ENCODE measurements around the gene USP44. TPM values are rescaled to one million over a fixed set of nuclear protein-coding genes. Genes with fewer than 3 reads are reported as not detected.

The USP44 gene
- total RNA-seq, 1 experiment from 2014 or later, result 0.17 TPM

- Histone ChIP-seq H3K4me2 (ENCODE audit: low read length) (no peak overlapping the region), H3K4me1 (ENCODE audit: control insufficient read depth in 1 of 2, insufficient read depth in 2 of 2, low read length in 2 of 2) (no peaks in the 10 kb centered on the region), H3K9me3 (ENCODE audit: control insufficient read depth in 1 of 2, insufficient read depth in 1 of 2, low read depth in 1 of 2, low read length in 2 of 2) (no peaks in the 10 kb centered on the region), H3K9me2 (ENCODE audit: insufficient read depth) (no peaks in the 10 kb centered on the region), H3K27ac (ENCODE audit: low read depth, low read length) (no peak overlapping the region), H4K20me1 (ENCODE audit: insufficient read depth) (peaks cover 20% of the 10 kb centered on the region), H3K27me3 (ENCODE audit: insufficient read depth, low read length) (no peaks in the 10 kb centered on the region), H3K4me3 (replicated peaks in 1 of 2; ENCODE audit: low read depth in 1 of 2, low read length in 2 of 2) (no peak overlapping the region), H3K9ac (ENCODE audit: low read length) (no peak overlapping the region), H3K36me3 (ENCODE audit: control insufficient read depth in 1 of 2, insufficient read depth in 2 of 2, low read length in 2 of 2) (peaks cover 38 to 63% of the 10 kb centered on the region in 2 experiments), H2AFZ (ENCODE audit: low read depth, low read length, poor library complexity, severe bottlenecking) (no peak overlapping the region), H3K79me2 (ENCODE audit: insufficient read depth, low read length) (peaks cover 83% of the 10 kb centered on the region)
- POLR2A ChIA-PET, result no interaction called here
- intact Hi-C loops (cut with micrococcal nuclease), result no loop called here
- DNase-seq (ENCODE audit: low read depth, low spot score), result no peak
- TF ChIP-seq POLR2AphosphoS5 (IDR thresholded peaks at IDR 0.05; ENCODE audit: low read depth, low read length), result no peak
- BruUV-seq (replicated peaks), result no TSS peak
- CTCF ChIA-PET, result no interaction called here
- RAD21 ChIA-PET (ENCODE audit: low non-redundant PET in 1 of 2, low total read pairs in 2 of 2, uncharacterized antibody in 2 of 2, unreplicated experiment in 2 of 2), result no interaction called here
- ATAC-seq, result no peak
Observed at GRCh38 chr12:95499772-95500171, 51.5 kb downstream of the USP44 start.

- H3K9me2 ChIP-seq (ENCODE audit: insufficient read depth), result no peaks in the 10 kb centered on the region
- H2AFZ ChIP-seq (ENCODE audit: low read depth, low read length, poor library complexity, severe bottlenecking), result no peak overlapping the region
- H3K9me3 ChIP-seq (ENCODE audit: control insufficient read depth in 1 of 2, insufficient read depth in 1 of 2, low read depth in 1 of 2, low read length in 2 of 2), result no peaks in the 10 kb centered on the region
- TF ChIP-seq RAD21 (IDR thresholded peaks at IDR 0.05; ENCODE audit: low read depth), result no peak
- TF ChIP-seq CEBPB (IDR thresholded peaks at IDR 0.05; ENCODE audit: low read depth), result no peak
- TF ChIP-seq SRF (IDR thresholded peaks at IDR 0.05; ENCODE audit: low read depth), result no peak
- no peak for TF ChIP-seq CTCF (IDR thresholded peaks at IDR 0.05 in 2 of 3, conservative IDR thresholded peaks at IDR 0.05 in 1 of 3; ENCODE audit: borderline replicate concordance in 1 of 3, insufficient read depth in 1 of 3, low read depth in 2 of 3, low read length in 2 of 3)
- no peak for TF ChIP-seq EZH2phosphoT487 (IDR thresholded peaks at IDR 0.05; ENCODE audit: borderline replicate concordance)
- no peak for TF ChIP-seq EZH2 (IDR thresholded peaks at IDR 0.05)
- TF ChIP-seq SP1 (IDR thresholded peaks at IDR 0.05; ENCODE audit: low read depth), result no peak
- no peak for TF ChIP-seq CBX3 (IDR thresholded peaks at IDR 0.05; ENCODE audit: low read depth)
- H4K20me1 ChIP-seq (ENCODE audit: insufficient read depth), result peaks cover 18% of the 10 kb centered on the region
- POLR2A ChIA-PET, result no interaction called here
- no peak overlapping the region for H3K4me2 ChIP-seq (ENCODE audit: low read length)
- peaks cover 82% of the 10 kb centered on the region for H3K79me2 ChIP-seq (ENCODE audit: insufficient read depth, low read length)
- RAD21 ChIA-PET (ENCODE audit: low non-redundant PET in 1 of 2, low total read pairs in 2 of 2, uncharacterized antibody in 2 of 2, unreplicated experiment in 2 of 2), result no interaction called here
- no peaks in the 10 kb centered on the region for H3K4me1 ChIP-seq (ENCODE audit: control insufficient read depth in 1 of 2, insufficient read depth in 2 of 2, low read length in 2 of 2)
- intact Hi-C loops (cut with micrococcal nuclease), result no loop called here
- ATAC-seq (no peak), DNase-seq (ENCODE audit: low read depth, low spot score) (no peak)
- no peak overlapping the region for H3K27ac ChIP-seq (ENCODE audit: low read depth, low read length)
- CTCF ChIA-PET, result no interaction called here
- H3K9ac ChIP-seq (ENCODE audit: low read length), result no peak overlapping the region
- H3K4me3 ChIP-seq (replicated peaks in 1 of 2; ENCODE audit: low read depth in 1 of 2, low read length in 2 of 2), result no peak overlapping the region
- no peaks in the 10 kb centered on the region for H3K27me3 ChIP-seq (ENCODE audit: insufficient read depth, low read length)
- peaks cover 39 to 63% of the 10 kb centered on the region in 2 experiments for H3K36me3 ChIP-seq (ENCODE audit: control insufficient read depth in 1 of 2, insufficient read depth in 2 of 2, low read length in 2 of 2)
- BruUV-seq (replicated peaks), result no TSS peak
Observed at GRCh38 chr12:95498968-95499367, 52.3 kb downstream of the USP44 start.
